Measurements from ENCODE around the gene IMMP2L.

DNA sequence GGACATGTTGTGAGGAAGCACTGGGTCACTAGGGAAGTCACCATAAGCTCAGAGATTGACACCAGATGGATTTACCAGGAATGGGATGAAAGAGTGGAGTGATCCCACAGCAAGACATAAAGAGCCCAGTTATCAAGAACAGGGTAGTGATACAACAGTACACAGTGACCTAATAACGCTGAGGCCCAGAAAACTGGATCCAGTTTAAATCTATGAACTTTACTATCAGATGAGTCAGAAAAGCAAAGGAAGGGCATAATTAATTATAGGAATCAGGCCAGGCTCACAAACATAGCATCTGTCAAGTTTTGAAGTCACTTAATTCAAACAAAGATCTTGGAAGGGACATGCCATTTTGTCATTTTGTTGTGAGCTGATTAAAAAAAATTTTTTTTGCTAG is 397.9 kb downstream of the IMMP2L start:
- TF ChIP-seq, protein P1, sequence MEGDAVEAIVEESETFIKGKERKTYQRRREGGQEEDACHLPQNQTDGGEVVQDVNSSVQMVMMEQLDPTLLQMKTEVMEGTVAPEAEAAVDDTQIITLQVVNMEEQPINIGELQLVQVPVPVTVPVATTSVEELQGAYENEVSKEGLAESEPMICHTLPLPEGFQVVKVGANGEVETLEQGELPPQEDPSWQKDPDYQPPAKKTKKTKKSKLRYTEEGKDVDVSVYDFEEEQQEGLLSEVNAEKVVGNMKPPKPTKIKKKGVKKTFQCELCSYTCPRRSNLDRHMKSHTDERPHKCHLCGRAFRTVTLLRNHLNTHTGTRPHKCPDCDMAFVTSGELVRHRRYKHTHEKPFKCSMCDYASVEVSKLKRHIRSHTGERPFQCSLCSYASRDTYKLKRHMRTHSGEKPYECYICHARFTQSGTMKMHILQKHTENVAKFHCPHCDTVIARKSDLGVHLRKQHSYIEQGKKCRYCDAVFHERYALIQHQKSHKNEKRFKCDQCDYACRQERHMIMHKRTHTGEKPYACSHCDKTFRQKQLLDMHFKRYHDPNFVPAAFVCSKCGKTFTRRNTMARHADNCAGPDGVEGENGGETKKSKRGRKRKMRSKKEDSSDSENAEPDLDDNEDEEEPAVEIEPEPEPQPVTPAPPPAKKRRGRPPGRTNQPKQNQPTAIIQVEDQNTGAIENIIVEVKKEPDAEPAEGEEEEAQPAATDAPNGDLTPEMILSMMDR (IDR thresholded peaks at IDR 0.05): no peak
- TF ChIP-seq, protein P2, sequence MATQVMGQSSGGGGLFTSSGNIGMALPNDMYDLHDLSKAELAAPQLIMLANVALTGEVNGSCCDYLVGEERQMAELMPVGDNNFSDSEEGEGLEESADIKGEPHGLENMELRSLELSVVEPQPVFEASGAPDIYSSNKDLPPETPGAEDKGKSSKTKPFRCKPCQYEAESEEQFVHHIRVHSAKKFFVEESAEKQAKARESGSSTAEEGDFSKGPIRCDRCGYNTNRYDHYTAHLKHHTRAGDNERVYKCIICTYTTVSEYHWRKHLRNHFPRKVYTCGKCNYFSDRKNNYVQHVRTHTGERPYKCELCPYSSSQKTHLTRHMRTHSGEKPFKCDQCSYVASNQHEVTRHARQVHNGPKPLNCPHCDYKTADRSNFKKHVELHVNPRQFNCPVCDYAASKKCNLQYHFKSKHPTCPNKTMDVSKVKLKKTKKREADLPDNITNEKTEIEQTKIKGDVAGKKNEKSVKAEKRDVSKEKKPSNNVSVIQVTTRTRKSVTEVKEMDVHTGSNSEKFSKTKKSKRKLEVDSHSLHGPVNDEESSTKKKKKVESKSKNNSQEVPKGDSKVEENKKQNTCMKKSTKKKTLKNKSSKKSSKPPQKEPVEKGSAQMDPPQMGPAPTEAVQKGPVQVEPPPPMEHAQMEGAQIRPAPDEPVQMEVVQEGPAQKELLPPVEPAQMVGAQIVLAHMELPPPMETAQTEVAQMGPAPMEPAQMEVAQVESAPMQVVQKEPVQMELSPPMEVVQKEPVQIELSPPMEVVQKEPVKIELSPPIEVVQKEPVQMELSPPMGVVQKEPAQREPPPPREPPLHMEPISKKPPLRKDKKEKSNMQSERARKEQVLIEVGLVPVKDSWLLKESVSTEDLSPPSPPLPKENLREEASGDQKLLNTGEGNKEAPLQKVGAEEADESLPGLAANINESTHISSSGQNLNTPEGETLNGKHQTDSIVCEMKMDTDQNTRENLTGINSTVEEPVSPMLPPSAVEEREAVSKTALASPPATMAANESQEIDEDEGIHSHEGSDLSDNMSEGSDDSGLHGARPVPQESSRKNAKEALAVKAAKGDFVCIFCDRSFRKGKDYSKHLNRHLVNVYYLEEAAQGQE (IDR thresholded peaks at IDR 0.05; ENCODE audit: insufficient read depth in 1 of 2, low read depth in 2 of 2, low read length in 1 of 2): no peak
